GOT3 (cell line): ENCODE measurements around the gene NLGN4Y.

Experiments used
- DNase-seq: peaks from one replicate; lab custom pipeline; 2025; ENCODE audit warnings: mixed read lengths; lab: John Stamatoyannopoulos, UW

Gene NLGN4Y

GRCh38 chrY:14524272-14525231 is at the start of gene NLGN4Y:
TSS of gene NLGN4Y (plus strand) at chrY:14524529. CDS start at chrY:14622120, 97,591 bp downstream.
- no peak for DNase-seq

- DNase-seq: no peak
Observed at GRCh38 chrY:14485935-14486334, 38.4 kb upstream of the NLGN4Y start.

- DNase-seq: no peak
Observed at GRCh38 chrY:14490226-14490625, 34.1 kb upstream of the NLGN4Y start.

DNA sequence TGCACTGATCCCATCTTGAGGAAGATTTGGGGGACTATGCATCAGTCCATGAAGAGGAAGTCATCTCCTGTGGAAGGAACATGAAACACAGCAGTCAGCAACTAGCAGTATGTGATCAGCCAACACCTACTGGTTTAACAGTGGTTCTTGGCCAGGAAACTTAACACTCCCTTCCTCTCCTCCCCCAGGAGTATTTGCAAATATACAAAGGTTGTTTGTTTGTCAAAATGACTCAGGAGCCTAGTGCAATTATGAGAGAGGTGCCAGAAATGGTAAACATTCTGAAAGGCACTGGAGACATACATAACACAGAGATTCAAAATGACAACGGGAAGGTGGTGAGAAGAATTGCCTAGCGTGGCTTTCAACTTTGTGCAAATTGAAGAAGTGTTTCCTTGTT is 26.3 kb upstream of the NLGN4Y start:
- no peak for DNase-seq

DNA sequence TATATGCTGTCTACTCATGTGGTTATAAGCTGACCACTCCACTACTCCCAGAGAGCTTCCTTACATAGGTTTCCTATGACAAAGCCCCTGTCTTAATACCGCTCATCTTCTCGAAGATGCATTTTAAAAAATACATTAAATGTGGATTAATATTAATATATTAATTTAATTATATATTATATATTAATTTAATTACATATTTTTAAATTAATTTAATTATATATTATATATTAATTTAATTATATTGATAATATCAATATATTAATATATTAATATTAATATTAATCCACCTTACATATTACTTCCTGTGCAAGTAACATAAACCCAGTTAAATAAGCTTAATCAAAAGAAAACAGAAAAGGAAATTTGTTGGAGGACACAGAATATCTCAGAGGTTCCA is 19.7 kb upstream of the NLGN4Y start:
- DNase-seq: no peak

DNA sequence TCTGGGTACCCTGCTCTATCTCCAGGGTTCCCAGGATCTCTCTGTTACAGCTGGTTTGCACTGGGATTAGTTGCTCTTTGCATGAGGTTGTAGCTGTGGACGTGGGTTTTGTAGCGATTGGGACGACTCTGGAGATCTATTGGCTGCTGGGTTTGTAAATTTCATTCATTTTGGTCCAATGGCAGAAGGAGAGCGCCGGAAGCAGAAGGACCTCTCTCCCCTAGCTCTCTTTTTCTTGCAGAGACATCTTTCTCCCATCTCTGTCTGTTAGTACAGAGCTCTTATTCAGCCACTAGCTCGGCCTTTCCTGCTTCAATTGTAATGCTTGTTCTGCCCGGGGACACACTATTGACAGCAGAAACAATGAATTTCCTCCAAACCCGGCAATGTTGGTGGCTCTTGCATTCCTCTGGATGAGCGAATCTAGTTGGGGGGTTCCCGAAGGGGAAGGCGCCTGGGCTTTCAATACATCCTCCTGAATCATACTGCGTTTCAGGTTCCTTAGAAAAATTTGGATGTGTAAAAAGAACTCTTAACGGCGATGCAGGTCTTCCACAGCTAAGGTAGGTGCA is 1.9 kb upstream of the NLGN4Y start:
- no peak for DNase-seq

DNA sequence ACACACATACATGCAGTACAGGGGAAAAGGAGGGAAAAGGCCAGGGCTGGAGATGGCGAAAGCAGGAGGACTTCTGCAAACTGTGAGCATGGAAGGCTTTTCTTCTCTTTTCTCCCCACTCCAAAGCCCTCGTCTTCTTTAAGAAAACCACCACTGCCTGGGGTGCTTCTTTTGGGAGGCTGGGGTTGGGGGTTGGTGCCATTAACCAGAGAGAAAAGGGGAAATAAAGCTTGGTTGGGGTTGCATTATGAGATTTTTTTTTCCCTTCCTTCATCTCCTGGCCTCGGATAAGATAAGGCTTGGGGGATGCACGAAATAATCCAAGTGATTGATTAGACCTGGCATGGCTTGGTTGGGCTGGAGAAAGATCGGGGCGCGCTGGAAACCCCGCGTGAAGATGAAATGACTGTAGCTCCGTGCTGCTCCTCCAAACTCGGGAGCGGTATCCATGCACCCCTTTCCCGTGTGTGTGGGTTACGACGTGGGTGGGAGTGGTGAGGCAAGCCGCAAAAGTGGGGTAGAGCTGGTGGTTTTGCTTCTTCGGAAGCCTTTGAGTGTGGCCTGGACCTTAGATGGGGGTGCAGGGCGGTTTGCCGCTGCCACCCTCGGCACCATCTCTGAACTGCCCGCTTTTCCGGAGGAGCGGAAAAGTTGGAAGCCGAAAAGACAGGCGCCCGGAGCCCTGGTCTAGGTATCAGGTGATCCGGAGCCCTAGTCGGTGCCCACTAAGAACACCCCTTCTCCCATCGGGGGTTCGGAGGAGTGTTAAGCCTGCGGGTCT is 648 bp upstream of the NLGN4Y start:
- no peak for DNase-seq

GRCh38 chrY:14525315-14525714 is 986 bp downstream of the NLGN4Y start:
- DNase-seq: no peak

- DNase-seq: no peak
Observed at GRCh38 chrY:14528361-14528760, 4.0 kb downstream of the NLGN4Y start.

DNA sequence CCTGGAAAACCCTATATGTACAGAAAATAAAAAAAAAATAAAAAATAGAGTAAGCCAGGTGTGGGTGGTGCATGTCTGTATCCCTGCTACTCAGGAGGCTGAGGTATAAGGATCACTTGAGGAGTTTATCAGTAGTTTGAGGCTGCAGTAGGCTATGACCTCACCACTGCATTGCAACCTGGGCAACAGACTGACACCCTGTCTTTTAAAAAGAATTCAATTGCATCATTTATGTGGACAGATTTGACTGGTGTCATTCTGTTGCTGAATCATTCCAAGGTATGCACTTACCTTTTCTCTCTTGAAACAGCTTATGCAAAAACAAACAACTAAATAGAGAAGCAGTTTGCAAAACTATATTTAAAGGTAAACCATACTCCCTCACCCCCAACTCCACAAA is 12.4 kb downstream of the NLGN4Y start:
- no peak for DNase-seq

DNA sequence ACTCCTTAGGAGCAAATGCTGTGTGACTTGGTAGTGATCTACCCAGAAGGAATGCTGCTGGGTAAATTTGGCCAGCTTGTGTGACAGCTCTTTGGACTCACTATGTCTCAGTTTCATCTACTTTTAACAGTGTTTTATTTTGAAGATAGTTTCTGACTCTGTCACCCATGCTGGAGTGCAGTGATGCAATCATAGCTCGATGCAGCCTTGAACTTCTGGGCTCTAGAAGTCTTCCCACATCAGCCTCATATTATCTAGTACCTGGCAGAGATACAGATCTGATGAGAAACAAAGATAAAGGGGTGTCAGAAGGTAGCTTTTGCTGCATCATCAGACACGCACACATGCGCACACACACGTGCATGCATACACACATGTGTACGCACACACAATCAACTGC is 19.2 kb downstream of the NLGN4Y start:
- no peak for DNase-seq

- DNase-seq: no peak
Observed at GRCh38 chrY:14581294-14581693, 57.0 kb downstream of the NLGN4Y start.

- DNase-seq: no peak
Observed at GRCh38 chrY:14586725-14587124, 62.4 kb downstream of the NLGN4Y start.

DNA sequence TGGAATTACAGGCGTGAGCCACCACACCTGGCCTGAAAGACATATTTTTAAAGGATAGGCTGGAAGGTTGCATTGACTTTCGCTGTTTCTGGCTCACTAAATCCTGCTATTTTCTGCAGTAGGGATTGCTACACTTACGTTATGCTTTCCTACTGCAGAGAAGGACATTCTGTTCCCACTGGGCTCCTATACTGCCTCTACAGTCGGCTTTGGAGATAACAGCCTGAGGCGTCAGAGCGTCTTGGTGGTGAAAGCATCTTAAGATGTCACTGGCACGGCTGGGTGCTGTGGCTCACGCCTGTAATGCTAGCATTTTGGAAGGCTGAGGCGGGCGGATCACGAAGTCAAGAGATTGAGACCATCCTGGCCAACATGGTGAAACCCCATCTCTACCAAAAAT is 77.0 kb downstream of the NLGN4Y start:
- DNase-seq: no peak

- no peak for DNase-seq
Observed at GRCh38 chrY:14617625-14618024, 93.3 kb downstream of the NLGN4Y start.

GRCh38 chrY:14618513-14618912 is 94.2 kb downstream of the NLGN4Y start:
- no peak for DNase-seq

DNA sequence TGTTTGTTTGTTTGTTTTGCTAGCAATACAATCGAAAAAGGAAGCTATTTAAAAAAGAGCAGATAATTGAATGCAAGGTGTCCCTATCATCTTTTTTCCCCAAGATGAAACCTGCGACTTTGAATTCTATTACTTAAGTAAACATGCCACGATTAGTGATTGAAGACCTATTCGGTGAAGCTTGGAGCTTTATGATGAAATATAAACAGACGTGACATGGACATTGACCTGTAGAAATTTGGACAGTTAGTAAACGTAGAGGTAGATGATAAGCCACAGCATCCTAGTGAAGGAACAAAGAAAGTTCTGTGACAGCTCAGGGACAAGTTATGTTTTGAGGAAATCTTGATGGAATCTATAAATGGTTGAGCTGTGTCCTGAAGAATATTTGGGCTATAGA is 103.9 kb downstream of the NLGN4Y start:
- DNase-seq: no peak

GRCh38 chrY:14631676-14632075 is 107.3 kb downstream of the NLGN4Y start:
- no peak for DNase-seq

DNA sequence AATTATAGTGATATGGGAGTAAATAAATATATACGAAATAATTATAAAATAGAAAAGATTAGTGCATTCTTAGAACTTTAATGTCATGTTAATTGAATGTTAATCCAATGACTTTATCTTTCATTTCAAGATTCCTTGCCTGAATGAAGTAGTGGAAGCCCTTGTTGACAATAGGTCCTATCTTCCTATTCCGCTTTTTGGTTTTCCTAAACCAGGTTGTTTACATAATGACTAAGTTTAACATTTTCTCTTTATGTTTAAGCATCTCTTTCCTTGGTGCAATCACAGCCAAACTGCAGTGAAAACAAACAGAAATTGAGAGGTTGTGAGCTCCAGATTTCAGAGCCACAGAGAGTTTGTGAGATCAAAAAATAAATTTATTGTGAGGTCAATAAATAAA is 109.4 kb downstream of the NLGN4Y start:
- no peak for DNase-seq

DNA sequence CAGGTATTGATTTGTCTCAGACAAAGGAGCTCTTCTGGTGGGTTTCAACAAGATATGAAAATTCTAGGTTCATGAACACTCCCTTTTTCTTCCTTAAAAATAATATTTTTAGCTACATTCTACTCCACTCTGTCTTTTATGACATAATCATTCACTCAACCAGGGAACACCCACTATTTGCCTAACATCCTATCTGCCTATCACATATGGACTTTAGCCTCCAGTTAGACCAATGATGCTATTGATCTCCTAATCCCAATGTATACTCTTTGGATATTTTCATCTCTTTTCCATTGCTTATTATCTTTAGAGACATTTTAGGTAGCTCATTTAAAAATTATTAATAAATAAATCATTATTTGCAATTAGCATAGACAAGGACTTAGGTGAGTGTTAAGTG is 110.6 kb downstream of the NLGN4Y start:
- DNase-seq: no peak

GRCh38 chrY:14637551-14637950 is 113.2 kb downstream of the NLGN4Y start:
- no peak for DNase-seq

- no peak for DNase-seq
Observed at GRCh38 chrY:14641853-14642252, 117.5 kb downstream of the NLGN4Y start.
